Aorta (tissue), 5 donors: Measurements from ENCODE around the gene ADD2. TPM values are rescaled to one million over a fixed set of nuclear protein-coding genes. Genes with fewer than 3 reads are reported as not detected.

Experiments
- ATAC-seq: fragments of 200-7000 bp; cut with Tn5 transposase; one replicate; pipeline ENCODE4 v1.9.1; 2022; ENCODE audit warnings: moderate library complexity; ENCODE audit not compliant: low FRiP score
- DNase-seq, 2 donors: peaks; one replicate each; pipeline ENCODE4 v3.0.0-alpha.2; 2020
- H3K27ac ChIP-seq, 2 donors: one replicate each; pipeline ENCODE4 v1.5.1; 2013; ENCODE audit warnings: low read length in 2 of 2, mild to moderate bottlenecking in 2 of 2, moderate library complexity in 2 of 2, control low read depth in 1 of 2, inconsistent platforms in 1 of 2, low read depth in 1 of 2
- H3K27me3 ChIP-seq, 2 donors: one replicate each; pipeline ENCODE4 v1.6.1; 2013; ENCODE audit warnings: control low read depth in 1 of 2, low read length in 1 of 2, mild to moderate bottlenecking in 1 of 2, moderate library complexity in 1 of 2; ENCODE audit not compliant: insufficient read depth in 2 of 2, control insufficient read depth in 1 of 2
- H3K36me3 ChIP-seq, 2 donors: one replicate each; pipeline ENCODE4 v1.6.1; 2013; ENCODE audit warnings: control low read depth in 1 of 2, low read length in 1 of 2, mild to moderate bottlenecking in 1 of 2; ENCODE audit not compliant: insufficient read depth in 2 of 2, control insufficient read depth in 1 of 2
- H3K4me1 ChIP-seq, 2 donors: one replicate each; pipeline ENCODE4 v1.6.1; 2013; ENCODE audit warnings: low read length in 2 of 2, control low read depth in 1 of 2, mild to moderate bottlenecking in 1 of 2, moderate library complexity in 1 of 2; ENCODE audit not compliant: insufficient read depth in 2 of 2, control insufficient read depth in 1 of 2
- H3K4me3 ChIP-seq, 2 donors: one replicate each; pipeline ENCODE4 v1.5.1; 2013; ENCODE audit warnings: low read length in 2 of 2, control low read depth in 1 of 2, mild to moderate bottlenecking in 1 of 2
- H3K9me3 ChIP-seq: one replicate; pipeline ENCODE4 v1.6.1; 2013; ENCODE audit warnings: mild to moderate bottlenecking, low read length; ENCODE audit not compliant: control insufficient read depth
- WGBS, 2 donors: extraction: QIAGEN DNeasy Blood & Tissue Kit; methylation state at CpG; one replicate each; pipeline ENCODE4 v1.1.7; 2013; 5-methylcytosine and 5-hydroxymethylcytosine counted together
- intact Hi-C, 2 donors: fragments of 100-400 bp; cut with DNase I; formaldehyde crosslinking; loops; one replicate each; pipeline versions ENCODE4 v1.14.2 to v1.15.0; 2022
- polyA plus RNA-seq, 2 donors: library from polyadenylated mRNA; stranded (reverse); fragments of 200-250 nt; gene quantifications; one replicate each; pipeline ENCODE4 v1.2.3, GENCODE V29; 2013
- total RNA-seq, 2 donors: library from RNA; stranded (reverse); fragmentation: NEBNext Ultra II Directional; extraction: Animal tissue kit (Norgen Biotek cat#: 25700); gene quantifications; one replicate each; pipeline ENCODE4 v1.2.1, GENCODE V29; 2021
- donor health status: healthy with polysubstance abuse.
- donor health status: Bipolar disorder and iron deficiency.
- donor health status: DM: no; HTN: no; CAD: no.
- donor health status: DM: no; HTN: no; CAD: no.
- donor health status: DM: yes; HTN: yes; CAD: no.

The ADD2 gene
- total and polyA plus RNA-seq, 4 donors = 0.15 to 5.3 (median 1.7) TPM; not detected in 1

GRCh38 chr2:70715071-70715985 lies 52.7 kb downstream of the ADD2 start:
- no peak for DNase-seq
- intact Hi-C loops = no loop called here
- Histone ChIP-seq H3K27me3 (no peaks in the 10 kb centered on the region), H3K4me3 (no peak overlapping the region), H3K9me3 (no peaks in the 10 kb centered on the region), H3K4me1 (no peaks in the 10 kb centered on the region), H3K36me3 (no peaks in the 10 kb centered on the region), H3K27ac (no peak overlapping the region)
- no peak for ATAC-seq
- 73 to 75% methylated on average over 7 of the region's 7 CpGs for WGBS, 2 donors

GRCh38 chr2:70714141-70714905 lies 53.7 kb downstream of the ADD2 start:
- no peak for ATAC-seq
- 70 to 73% methylated on average over 5 of the region's 5 CpGs for WGBS, 2 donors

GRCh38 chr2:70712916-70713315 lies 55.1 kb downstream of the ADD2 start:
- WGBS, 2 donors = 87 to 90% methylated on average over 5 of the region's 5 CpGs
- ATAC-seq (no peak), DNase-seq (no peak)

More at GRCh38 chr2:70714141-70714905, 53.7 kb downstream of the ADD2 start:
- Histone ChIP-seq H3K4me1 (no peaks in the 10 kb centered on the region), H3K36me3 (no peaks in the 10 kb centered on the region), H3K9me3 (no peaks in the 10 kb centered on the region), H3K27ac (no peak overlapping the region), H3K27me3 (no peaks in the 10 kb centered on the region), H3K4me3 (no peak overlapping the region)
- no peak for DNase-seq
- intact Hi-C loops = no loop called here

GRCh38 chr2:70711191-70711590 lies 56.8 kb downstream of the ADD2 start:
- ATAC-seq (no peak), DNase-seq (no peak)
- no peaks in the 10 kb centered on the region for H3K4me1 ChIP-seq
- H3K27me3 ChIP-seq = no peaks in the 10 kb centered on the region
- 78 to 80% methylated on average over 1 of the region's 1 CpG for WGBS, 2 donors
- H3K27ac ChIP-seq = no peak overlapping the region
- no peaks in the 10 kb centered on the region for H3K36me3 ChIP-seq
- intact Hi-C loops = no loop called here
- peaks cover 1% of the 10 kb centered on the region for H3K9me3 ChIP-seq
- no peak overlapping the region for H3K4me3 ChIP-seq

More at GRCh38 chr2:70712916-70713315, 55.1 kb downstream of the ADD2 start:
- H3K4me1 ChIP-seq = no peaks in the 10 kb centered on the region
- no peaks in the 10 kb centered on the region for H3K27me3 ChIP-seq
- no peaks in the 10 kb centered on the region for H3K36me3 ChIP-seq
- peaks cover under 1% of the 10 kb centered on the region for H3K9me3 ChIP-seq
- intact Hi-C loops = no loop called here
- no peak overlapping the region for H3K4me3 ChIP-seq
- H3K27ac ChIP-seq = no peak overlapping the region

GRCh38 chr2:70710038-70710690 lies 57.8 kb downstream of the ADD2 start:
- ATAC-seq = no peak
- H3K4me3 ChIP-seq = no peak overlapping the region
- intact Hi-C loops = no loop called here
- no peak for DNase-seq
- no peaks in the 10 kb centered on the region for H3K4me1 ChIP-seq
- H3K36me3 ChIP-seq = no peaks in the 10 kb centered on the region
- no peak overlapping the region for H3K27ac ChIP-seq
- peaks cover 1% of the 10 kb centered on the region for H3K9me3 ChIP-seq
- H3K27me3 ChIP-seq = no peaks in the 10 kb centered on the region
- 89 to 91% methylated on average over 3 of the region's 3 CpGs for WGBS, 2 donors

GRCh38 chr2:70709275-70710037 lies 58.5 kb downstream of the ADD2 start:
- WGBS, 2 donors = 68 to 81% methylated on average over 9 of the region's 9 CpGs
- intact Hi-C loops = no loop called here
- Histone ChIP-seq H3K4me3 (no peak overlapping the region), H3K27me3 (no peaks in the 10 kb centered on the region), H3K27ac (no peak overlapping the region), H3K4me1 (no peaks in the 10 kb centered on the region), H3K9me3 (peaks cover 1% of the 10 kb centered on the region), H3K36me3 (no peaks in the 10 kb centered on the region)
- DNase-seq (no peak), ATAC-seq (no peak)

GRCh38 chr2:70708376-70709199 lies 59.4 kb downstream of the ADD2 start:
- no peak for ATAC-seq
- no peak overlapping the region for H3K4me3 ChIP-seq
- WGBS, 2 donors = 63 to 69% methylated on average over 3 of the region's 3 CpGs
- H3K36me3 ChIP-seq = no peaks in the 10 kb centered on the region
- intact Hi-C loops = no loop called here
- no peaks in the 10 kb centered on the region for H3K27me3 ChIP-seq
- DNase-seq = no peak
- peaks cover 1% of the 10 kb centered on the region for H3K9me3 ChIP-seq
- H3K4me1 ChIP-seq = no peaks in the 10 kb centered on the region
- no peak overlapping the region for H3K27ac ChIP-seq
